Activated CD4-positive, alpha-beta T cell treated with anti-CD3 and anti-CD28 coated beads, Interleukin-2, amount 50 U/mL, for 16 hours (primary cell): ENCODE data around the gene DNAJB6.

Source experiments
- DNase-seq: peaks from one replicate; pipeline ENCODE4 v3.0.0-alpha.2; 2020

The DNAJB6 gene

DNA sequence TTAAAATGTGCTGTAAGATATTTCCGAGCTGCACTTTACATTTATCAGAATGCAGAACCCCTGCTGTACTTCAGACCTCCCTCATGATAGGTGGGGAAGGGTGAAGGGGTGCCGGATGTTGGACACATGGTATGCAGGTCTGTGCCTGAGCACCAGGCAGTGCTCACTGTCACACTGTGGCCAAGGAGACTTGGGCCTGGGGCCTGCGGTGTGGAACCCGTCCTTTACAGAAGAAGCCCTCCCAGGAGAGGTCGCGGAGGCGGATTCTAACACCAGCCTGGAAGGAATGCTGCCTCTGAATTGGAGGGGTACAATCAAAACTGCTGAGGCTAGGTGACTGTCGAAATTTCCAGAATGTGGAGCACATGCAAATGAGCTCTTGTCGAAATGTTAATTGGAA is 34.5 kb downstream of the DNAJB6 start:
- DNase-seq: no peak

DNA sequence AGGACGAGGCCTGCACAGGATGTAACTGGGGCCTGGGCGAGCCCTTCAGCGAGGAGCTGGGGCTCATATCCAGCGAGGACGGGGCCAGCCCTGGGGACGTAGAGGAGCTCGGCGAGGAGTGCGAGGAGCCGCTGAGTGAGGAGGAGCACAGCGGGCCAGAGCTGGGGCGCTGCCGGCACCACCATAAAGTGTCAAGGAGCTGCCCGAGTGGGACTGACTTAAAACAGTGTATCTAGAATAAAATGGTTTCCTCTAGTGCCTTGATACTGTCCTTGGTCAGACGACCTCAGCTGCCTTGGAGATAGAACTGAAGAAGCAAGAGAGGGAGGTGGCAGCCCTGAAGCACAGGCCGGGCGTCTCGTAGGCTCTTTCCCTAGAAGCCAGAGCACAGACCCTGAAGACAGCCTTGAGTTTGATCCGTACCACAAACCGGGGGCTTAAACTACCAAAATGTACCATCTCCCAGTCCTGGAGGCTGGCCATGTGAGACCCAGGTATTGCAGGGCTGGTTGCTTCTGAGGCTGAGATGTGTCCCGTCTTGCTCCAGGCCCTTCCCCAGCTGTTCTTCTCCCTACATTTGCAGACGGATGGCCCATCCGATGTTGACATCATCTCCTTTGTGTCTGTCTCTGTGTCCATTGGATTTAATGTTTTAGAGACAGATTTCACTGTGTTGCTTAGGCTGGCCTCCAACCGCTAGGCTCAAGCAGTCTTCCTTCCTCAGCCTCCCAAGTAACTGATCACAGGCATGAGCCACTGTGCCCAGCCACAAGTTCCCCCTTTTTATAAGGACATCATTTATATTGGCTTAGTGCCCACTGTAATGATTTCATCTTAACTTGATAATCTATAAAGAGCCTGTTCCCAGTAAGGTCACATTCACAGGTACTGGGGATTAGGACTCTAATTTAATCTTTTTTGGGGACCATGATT is 35.8 kb downstream of the DNAJB6 start:
- no peak for DNase-seq

- no peak for DNase-seq
Observed at GRCh38 chr7:157373493-157373892, 36.7 kb downstream of the DNAJB6 start.

GRCh38 chr7:157375410-157375809 is 38.6 kb downstream of the DNAJB6 start:
- no peak for DNase-seq

DNA sequence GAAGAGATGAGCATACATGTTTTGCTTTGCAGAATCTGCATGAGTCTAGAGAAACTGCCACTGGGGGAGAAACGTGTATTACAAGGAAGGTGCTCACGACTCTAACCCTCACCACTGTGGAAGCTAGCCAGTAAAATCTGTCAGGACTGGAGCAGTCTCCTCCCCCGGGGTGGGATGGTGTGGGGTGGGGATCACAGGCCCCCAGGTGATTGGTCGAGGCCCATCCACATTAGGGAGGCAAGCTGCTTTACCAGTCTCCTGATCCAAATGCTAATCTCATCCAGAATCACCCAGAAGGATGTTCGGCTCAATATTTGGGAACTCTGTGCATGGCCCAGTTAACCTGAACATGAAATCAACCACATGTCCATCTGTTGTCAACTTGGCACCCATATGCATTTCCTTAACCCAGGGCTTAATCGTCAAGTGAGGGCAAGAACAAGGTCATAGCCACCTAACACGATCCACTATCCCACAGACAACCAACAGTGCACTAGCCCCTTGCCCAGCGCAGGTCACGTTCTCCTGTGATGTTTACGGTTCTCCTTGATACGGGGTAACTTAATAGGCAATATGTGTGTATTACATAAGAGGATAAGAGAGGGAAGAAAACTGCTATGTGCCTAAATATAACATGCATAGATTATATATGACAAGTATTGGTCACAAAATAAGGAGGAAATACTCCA is 40.8 kb downstream of the DNAJB6 start:
- no peak for DNase-seq

- DNase-seq: no peak
Observed at GRCh38 chr7:157378390-157378789, 41.6 kb downstream of the DNAJB6 start.

DNA sequence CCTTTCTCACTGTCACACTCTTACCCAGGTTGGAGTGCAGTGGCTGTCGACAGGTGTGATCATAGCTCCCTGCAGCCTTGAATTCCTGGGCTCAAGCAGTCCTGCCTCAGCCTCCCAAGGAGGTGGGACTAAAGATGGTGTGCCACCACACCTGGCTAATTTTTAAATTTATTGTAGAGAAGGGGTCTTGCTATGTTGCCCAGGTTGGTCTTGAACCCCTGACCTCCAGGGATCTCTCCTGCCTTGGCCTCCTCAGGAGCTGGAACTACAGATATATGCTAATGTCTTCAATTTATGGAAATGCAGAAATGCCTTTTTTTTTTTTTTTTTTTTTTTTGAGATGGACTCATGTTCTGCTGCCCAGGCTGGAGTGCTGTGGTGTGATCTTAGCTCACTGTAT is 42.7 kb downstream of the DNAJB6 start:
- no peak for DNase-seq

DNA sequence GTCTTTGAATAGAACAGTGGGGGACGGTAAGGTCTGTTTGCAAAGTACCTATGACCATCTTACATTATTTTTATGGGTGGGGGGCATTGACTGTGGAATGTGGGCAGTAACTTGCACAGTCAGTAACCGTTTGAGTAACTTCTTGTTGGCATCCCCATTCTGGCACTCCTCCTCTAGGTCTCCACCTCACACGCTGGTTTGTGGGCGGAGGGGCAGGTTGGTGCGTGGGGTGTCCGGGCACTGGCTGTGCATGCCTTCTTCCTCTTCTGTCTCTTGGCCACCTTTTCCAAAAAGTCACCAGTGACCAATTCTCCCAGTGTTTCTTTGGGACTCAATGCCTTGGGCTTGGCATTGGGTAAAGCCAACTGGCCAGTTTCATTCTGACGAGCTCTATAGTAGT is 43.6 kb downstream of the DNAJB6 start:
- DNase-seq: no peak

DNA sequence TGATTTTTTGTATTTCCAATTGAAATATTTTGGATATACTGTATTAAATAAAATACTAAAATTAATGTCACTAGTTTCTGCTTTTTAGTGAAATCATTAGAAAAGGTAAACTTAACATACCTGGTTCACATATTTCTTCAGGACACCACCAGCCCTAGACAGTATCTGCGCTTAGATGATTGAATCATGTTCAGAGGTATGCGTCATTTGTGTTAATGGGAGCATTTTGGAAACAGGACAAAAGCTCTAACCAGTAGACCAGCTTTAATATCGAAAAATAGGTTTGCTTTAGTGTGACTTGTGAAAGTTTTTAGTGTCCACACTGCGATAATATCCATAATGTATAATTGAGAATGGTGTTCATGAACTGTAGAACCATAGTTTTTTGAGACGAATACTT is 47.1 kb downstream of the DNAJB6 start:
- no peak for DNase-seq

- DNase-seq: no peak
Observed at GRCh38 chr7:157384301-157384700, 47.5 kb downstream of the DNAJB6 start.

GRCh38 chr7:157386979-157387800 is 50.4 kb downstream of the DNAJB6 start:
- DNase-seq: peak; percentile 89

GRCh38 chr7:157388301-157388700 is 51.5 kb downstream of the DNAJB6 start:
- DNase-seq: no peak

DNA sequence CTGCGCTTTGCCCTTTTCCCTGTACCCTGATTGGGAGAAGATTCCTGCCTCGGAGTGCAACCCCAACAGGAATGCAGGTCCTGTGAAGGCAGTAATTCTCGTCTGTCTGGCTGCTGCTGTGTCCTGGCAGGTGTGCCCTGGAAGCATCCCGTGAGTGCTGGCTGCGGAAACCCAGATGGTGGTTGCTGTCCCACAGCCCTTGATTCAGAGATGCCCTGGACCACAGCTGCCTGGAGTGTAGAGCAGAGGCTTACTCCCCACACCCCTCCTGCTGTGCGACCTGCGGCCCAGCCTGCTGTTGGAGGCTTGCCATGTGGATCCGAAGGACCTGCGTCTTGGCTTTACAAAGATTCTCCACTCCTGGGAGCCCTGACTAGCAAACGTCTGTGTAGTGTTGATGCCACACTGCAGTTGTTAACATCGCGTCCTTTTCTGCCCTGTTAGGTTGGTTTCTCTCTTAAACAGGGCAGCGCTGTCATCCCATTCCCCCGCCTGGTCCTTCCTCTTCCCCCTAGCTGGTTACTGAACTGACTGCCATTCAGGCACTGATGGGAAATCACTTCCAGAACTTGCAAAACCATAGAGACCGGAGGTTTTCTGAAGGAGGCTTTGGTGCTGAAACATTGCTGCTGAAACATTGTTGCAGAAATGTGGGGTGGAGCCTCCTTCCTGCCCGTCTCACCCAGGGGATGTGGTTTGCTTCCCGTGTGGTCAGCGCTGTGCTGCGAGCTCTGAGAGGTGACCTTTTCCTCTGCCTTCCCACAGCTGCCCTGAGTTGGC is 53.3 kb downstream of the DNAJB6 start:
- DNase-seq: peak; percentile 62

DNA sequence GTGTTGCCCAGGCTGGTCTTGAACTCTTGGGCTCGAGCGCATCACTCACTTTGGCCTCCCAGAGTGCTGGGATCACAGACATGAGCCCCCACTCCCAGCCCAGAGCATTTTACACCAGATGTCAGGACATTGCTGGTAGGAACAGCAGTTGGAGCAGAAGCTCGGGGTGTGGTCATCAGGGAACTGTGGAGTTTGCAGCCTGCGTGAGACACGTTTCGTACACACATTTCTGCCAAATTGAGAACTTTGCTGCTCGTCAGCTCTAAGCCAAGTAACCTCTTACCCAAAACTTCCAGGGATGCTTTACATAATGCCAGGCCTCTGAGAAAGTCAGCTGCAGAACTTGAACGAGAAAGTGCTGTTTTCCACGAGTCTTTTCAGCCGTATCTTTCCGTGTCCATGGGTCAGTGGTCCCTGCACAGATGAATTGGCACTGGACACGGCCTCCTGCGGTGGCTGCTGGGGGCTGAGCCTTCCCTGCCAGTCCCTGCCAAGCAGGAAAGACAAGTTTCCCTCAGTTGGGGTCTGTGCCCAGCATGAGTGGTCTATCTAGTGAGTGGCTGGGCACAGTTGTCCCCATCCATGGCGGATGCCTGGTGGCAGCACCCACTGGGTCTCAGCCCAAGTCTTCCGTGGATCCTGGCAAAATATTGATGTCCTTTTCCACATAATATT is 54.4 kb downstream of the DNAJB6 start:
- DNase-seq: no peak

GRCh38 chr7:157392256-157393037 is 55.6 kb downstream of the DNAJB6 start:
- no peak for DNase-seq

GRCh38 chr7:157394246-157395191 is 57.7 kb downstream of the DNAJB6 start:
- no peak for DNase-seq

- DNase-seq: no peak
Observed at GRCh38 chr7:157395206-157395605, 58.4 kb downstream of the DNAJB6 start.

DNA sequence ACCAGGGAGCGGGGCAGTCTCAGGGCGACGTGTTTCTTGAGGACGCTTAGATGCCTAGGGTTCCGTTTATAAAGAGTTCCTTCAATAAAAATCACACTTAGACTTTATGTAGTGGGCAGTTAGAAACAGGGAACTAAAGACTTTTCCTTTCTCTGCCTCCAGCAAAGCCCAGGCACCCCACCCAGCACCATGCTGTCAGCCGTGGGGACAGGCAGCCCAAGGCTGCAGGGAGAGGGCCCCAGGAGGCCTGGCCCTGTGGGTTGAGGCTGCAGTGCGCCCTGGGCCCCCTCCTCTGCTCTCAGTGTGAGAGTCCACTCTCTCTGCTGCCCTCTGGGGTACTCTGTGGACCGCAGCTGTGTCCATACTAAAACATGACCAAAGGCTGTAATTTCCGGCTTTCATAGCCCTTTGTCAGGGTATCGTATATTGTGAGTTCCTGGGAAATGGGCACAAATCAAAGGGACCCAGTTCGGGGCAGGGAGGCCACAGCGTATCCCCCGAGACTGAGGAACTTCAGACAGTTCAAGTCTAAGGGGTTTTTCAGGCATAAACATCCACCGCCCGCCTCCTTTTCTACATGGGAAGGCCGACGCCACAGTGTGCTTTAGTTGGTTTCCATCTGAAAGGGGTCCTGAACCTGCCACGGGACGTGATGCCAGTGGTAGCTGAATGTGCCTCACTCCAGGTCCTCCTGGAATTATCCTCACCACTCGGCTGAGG is 59.7 kb downstream of the DNAJB6 start:
- DNase-seq: no peak

DNA sequence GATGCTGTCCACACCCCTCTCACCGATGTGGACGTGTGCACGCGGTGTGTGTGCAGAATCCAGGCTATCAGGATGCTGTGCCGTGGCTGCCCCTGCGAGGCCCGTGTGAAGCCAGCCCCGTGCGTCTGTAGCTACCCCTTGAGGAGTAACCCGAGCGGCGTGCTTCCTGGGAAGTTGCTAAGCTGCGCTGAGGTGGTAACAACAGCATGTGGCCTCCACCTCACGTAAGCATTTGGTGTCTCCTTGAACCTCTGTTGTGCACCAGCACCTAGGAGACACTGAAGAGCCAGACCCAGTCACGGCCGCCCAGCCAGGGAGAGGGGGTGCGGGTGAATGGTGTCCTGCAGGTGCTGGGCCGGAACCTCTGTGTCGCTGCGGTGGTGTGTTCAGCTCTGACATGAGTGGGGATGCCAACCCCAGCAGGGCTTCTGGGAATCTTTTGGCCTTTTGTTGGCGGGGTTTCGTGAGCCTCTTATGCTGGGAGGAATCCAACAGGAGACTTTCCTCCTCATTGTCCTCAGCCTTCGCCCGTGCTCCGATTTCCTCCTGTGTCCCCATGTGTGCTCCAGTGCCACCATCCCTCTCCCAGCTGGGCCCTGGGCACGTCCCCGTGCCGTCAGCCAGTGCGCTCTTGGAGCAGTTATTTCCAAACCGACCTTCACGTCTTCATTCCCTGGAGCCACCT is 60.4 kb downstream of the DNAJB6 start:
- DNase-seq: no peak
